Erythroblast (primary cell): ENCODE data around the gene PXN.

Source experiments
- DNase-seq, 2 experiments: peaks; one replicate each; lab custom pipeline; 2025; lab: John Stamatoyannopoulos, UW
- GATA1 ChIP-seq: IDR thresholded peaks from 2 replicates; pipeline ENCODE4 v1.6.1; 2011; ENCODE audit warnings: low read depth, mild to moderate bottlenecking, control low read depth, low read length, moderate library complexity
- POLR2A ChIP-seq: IDR thresholded peaks from 2 replicates; pipeline ENCODE4 v1.6.1; 2011; ENCODE audit warnings: mild to moderate bottlenecking, low read length

PXN gene

DNA sequence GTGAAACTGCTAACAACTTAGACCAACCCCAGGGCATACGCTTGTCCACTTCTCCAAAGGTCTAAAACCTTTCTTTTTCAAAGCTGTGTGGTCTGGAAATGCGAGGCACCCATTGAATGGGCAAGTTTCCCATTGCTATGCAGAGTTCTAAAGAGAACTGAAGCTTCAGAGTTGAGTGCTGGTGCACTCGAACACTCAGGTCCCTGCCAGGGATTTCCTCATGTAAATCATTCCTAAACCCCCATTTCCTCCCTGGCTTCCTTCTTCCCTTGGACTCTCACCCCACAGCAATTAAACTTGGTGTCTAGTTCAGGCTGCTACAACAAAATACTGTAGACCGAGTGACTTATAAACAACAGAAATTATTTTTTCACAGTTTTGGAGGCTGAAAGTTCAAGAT lies 2.2 kb upstream of the PXN start:
- DNase-seq = no peak
- no peak for TF ChIP-seq POLR2A

DNA sequence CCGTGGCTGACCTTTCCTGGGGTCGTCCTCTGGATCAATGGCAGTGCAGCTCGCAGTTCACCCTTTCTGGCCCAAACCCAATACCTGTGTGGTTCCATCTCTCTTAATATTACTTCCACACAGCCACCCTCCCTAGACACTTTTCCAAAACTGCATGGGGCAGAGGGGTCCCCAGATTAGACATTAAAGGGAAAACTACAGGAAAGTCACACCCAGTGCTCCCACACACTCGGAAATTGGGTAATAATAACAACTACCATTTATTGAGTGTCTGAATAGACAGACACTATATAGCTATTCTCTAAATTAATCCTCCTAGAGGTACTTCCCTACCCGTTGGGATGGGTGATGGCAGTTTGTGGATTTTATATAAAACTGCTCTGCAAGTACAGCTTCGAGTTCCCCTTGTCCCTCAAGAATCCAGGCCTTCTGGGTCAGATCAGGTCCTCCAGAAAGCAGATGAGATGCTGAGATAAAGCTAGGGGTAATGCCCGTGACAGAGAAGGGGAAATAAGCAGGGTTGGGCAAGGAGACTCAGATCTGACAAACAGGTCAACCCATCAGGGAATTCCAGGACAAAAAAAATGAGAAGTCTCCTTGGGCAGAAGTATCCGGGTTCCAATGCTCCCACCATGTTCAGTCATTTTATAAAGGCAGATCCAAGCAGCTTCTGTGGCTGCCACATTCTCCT lies 795 bp upstream of the PXN start:
- peak; percentile 24 to 31 for DNase-seq
- no peak for TF ChIP-seq POLR2A
- TF ChIP-seq GATA1 = no peak

DNA sequence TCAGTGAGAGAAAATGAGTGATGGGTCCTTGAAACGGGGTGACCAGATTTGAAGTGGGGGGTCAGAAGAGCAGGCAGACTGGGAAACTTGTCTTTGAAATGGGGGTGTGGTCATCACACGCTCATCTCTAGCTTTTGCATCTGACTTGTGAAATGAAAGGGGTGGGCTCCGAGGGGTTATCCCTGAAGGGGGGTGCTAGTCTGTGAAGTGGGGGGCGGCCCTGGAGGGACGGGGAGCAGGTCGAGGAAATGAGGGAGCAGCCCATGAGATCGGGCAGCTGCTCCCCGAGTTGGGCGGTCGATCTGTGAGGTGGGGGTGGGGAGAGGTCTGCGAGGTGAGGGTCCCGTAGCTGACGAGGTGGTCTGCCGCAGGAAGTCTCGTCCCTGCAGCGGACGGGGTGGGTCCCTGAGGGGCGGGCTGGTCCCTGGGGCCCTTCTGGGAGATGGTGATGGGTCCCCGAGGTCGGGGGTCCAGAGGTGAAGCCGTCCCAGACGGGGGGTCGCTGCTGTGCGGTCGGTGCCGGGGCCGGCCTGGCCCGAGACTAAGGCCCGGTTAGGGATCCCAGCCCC lies 542 bp downstream of the PXN start:
- peak in 1 of 2 experiments; percentile 33 for DNase-seq
- TF ChIP-seq POLR2A (no peak), GATA1 (no peak)

DNA sequence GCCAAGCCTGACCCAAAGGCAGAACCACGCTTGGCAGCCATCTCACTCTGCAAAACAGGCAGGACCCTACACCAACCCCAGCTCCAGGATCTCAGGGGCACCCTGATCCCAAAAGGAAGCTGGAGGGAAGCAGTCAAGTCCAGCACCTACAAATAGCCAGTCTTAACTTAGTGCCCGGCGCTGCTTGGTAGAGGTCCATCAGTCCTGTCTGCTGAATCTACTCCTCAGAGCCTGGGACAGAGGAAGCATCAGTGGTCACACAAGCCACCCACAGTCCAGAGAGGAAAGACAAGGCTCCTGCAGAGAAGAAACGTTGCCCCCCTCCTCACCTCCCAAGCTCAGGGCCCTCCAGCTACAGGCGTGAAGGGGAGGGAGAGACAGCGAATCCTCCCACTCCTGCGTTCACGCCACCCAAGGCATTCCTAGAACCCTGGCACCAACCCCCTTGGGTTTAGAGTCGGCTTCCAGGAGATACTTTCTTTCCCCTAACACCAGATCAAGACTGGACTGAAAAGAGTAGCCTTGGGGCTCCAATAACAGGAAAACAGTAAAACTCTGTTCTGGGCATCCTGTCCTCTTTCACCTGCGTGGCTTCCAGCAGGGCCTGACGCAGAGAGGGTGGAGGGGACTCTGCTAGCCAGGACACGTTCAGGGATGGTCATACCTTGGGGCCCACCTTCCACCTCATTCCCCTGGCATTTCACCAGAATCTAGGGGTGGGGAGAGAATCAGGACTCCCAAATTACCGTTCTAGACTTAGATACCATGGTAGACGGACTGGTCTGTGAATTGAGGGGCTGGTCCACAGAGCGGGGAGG lies 1.2 kb downstream of the PXN start:
- TF ChIP-seq GATA1 (no peak), POLR2A (no peak)
- DNase-seq = peak in 1 of 2 experiments; percentile 30

DNA sequence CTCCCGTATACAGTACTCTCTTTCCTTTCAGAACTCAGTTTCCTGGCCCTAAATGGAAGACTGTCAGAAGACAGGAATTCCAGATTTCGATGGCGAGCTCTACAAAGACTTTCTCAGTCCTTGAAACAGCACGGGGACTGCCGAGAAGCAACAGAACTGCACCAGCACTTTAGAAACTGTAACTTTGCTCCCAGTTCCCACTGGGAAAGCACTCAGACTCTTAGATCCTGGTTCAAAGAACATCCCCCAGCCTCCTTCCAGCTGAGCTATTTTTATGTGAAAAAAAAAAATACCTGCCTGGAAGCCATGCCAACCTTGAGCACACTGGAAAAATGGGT lies 1.8 kb downstream of the PXN start:
- DNase-seq = no peak
- TF ChIP-seq GATA1 (no peak), POLR2A (no peak)

DNA sequence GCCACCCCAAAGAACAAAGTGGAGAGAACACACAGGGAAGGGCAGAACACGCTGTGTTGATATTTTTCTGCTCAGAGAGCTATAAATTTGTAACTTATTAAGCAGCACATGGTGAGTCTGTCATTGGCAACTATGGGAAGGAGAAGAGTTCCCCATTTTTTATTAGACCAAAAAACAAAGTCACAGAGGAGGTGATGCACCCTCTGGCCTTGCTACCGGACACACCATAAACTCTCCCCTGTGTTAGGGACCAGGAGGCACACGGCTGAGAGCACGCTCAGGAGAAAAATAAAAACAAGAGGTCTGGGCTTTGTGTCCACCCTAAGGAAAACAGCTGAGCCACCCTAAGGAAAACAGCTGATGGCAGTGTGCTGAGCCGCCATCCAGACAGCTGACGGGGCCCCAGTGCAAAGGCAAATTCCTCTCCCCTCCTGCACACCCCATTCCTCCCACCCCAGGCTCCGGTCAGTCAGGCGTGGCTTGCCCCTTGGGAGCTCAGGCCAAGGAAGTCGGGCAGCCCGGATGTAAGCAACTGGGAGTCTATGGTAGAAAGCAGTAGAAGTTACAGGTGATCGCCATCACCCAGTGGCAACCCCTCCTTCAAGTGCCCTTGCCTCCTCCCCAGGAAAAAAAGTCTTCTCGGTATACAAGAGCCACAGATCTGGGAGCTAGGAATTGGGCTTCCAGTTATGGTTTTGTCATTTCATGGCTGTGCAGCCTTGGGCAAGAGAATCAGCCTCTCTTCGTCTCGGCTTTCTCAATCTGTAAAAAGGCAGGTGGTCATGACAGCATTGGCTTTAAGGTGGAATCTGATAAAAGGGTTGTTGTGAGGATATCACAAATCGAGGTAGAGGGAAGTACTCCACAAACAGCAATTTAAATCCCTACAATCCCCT lies 2.4 kb downstream of the PXN start:
- TF ChIP-seq POLR2A (no peak), GATA1 (no peak)
- no peak for DNase-seq

DNA sequence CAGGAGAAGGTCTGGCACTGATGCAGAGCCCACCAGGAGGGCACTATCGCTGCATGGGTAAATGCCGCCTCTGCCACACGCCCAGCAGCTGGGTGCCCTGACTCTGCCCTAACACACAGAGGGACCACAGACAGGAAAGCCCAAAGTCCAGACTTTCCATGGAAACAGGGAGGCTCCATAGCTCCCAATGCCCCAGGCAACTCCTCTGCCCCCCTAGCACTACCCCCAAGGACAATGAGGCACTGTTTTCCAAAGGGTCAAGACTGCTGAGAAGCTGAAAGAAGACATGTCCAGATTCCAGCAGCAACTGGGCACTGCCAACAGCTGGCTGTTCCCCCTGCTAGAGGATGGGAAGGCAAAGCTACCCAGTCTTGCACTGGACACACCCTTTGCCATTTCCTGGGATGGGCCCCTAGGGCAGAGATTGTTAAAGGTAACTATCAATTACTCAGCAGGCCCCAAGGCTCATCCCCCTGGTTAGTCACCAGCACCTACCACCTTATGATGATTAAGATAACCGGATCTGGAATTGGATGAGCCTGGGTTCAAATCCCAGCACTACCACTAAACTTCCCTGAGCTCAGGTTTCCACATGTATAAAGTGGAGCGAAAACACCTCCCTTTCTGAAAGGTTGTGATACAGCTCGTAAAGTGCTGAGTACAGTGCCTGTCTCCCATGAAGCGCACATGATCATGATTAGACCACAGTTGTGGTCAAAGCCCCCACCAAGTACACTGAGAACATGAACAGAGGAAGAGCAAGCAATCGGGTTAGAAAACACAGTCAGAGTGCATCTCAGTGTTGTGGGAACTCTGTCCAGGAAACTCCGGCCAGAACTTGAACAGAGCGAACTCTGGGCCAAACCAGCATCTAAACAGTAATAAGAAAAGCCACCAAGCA lies 3.3 kb downstream of the PXN start:
- no peak for DNase-seq
- TF ChIP-seq POLR2A (no peak), GATA1 (no peak)

DNA sequence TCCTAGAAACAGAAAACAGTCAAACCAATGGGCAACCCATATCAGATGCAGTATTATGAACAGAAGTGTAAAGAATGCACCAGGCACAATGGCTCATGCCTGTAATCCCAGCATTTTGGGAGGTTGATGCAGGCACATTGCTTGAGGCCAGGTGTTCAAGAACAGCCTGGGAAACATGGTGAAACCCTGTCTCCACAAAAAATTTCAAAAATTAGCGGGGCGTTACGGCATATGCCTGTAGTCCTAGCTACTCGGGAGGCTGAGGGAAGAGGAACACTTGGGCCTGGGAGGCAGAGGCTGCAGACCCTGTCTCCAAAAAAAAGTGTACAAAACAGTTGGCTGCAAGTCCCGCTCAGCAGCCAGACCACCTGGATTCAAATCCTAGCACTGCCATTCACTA lies 4.9 kb downstream of the PXN start:
- no peak for DNase-seq
- TF ChIP-seq POLR2A (no peak), GATA1 (no peak)

DNA sequence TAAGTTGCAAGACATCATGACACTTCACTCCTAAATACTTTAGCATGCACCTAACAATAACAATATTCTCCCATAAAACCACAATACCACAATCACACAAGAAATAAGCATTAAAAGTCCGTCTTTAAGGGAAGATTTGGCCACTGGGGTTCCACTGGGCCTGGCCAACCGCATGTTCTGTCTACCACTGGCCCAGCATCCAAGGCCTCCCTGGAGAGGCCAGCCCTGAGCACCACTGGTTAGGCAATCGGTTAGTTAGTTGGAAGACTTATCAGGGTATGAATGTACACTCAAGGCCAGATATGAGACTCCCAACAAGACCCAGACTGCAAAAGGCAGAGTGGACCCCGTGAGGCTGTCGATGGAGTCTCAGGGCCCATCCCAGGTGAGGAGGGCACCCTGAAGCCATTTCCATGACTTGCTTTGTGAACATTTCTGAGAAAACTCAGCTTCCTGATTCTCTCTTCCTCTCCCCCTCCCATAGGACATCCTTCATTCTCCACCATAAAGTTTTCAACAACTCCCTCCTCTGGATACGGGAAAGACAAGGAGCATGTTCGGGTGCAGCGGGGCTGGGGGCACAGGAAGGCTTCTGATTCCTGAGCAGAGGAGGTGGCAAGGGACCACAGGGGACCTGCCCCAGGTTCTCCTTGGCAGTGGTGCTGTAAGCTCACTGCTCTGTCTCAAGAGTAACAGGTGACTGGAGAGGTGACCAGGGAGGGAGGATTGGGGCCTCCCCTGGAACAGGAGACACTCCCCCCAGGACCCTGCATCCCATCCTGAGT lies 5.9 kb downstream of the PXN start:
- no peak for DNase-seq
- TF ChIP-seq GATA1 (no peak), POLR2A (no peak)

DNA sequence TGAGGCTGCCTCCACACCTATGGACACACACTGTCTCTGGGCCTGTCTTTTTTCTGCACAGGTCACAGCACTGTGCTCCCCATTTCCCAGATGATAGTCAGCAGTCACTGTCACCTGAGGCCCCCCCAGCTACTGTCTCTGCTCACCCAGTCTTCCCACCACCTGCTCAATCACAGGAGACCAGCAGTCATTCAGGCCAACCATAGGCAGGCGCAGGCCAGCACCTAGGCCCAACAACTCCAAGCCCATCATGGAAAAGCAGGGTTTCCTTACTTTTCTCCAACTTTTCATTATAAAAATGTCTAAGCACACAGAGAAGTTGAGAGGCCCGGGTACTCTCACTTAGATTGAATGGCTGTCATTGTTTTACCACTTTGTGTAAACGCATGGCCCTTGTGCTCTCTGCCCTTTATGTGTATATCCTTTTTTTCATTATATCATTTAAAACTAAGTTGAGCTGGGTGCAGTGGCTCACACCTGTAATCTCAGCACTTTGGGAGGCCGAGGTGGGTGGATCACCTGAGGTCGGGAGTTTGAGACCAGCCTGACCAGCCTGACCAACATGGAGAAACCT lies 7.1 kb downstream of the PXN start:
- no peak for DNase-seq
- TF ChIP-seq GATA1 = no peak
- TF ChIP-seq POLR2A = no peak

DNA sequence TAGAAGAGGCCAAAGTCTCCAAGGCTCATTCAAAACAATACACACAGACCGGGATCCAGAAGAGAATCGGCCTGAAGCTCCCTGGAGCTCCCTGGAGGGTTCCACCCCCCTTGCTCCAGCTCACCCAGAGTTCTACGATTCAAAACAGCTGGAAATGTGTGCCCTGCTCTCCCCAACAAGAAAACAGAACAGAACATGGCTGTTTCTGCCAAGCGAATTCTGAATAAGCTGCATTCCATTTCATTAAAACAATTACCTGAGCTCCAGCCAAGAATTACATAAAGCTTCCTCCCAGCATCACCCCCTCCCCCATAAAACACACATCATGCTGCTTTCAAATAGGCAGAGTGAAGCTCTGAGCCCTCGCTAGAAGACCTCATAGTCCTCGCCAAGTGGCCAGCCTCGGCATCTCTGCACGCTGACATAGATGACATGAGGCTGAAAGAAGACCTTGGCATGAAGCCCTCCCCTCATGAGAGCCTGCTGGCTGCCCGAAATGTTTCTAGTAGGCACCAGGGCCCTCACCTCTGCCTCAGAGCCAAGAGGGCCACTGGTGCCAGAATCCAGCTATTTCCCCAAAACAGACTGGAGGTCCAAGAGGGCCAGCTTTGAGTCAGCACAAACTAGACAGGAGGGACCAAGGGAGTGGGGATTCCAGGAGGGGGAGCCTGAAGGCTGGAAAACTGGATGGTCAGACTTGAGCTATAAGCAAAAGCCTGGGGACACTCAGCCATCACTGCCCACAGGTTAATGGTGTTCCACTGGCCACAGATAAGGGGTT lies 8.3 kb downstream of the PXN start:
- no peak for TF ChIP-seq POLR2A
- no peak for TF ChIP-seq GATA1
- no peak for DNase-seq

DNA sequence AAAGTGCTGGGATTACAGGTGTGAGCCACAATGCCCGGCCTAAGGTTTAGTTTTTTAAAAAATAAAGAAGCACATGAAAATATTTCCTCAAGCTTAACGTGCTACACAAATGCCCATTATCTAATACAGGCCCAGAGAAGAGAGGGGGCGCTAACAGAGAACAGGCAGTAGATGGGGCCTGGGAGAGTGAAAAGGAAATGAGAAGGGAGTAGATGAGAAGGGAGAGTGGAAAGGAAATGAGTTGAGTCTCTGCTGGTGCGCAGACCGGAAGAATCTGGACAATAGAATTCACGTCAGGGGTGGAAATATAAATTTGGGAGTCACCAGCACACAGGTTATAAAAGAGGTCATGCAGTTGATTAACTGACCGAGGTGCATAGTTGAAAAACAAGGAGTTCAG lies 10.7 kb downstream of the PXN start:
- DNase-seq = no peak
- TF ChIP-seq POLR2A (no peak), GATA1 (no peak)

DNA sequence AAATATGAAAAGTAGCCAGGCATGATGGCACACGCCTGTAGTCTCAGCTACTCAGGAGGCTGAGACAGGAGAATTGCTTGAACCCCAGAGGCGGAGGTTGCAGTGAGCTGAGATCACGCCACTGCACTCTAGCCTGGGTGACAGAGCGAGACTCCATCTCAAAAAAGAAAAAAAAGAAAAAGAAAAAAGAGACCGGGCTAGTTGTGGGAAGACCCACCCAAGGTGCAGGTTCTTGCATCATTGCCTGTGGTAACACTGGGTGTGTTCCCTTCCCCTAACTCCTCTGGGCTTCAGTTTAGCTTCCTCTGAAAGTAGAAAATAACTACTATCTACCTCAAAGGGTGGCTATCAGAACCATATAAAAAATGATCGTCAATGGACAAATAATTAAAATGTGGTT lies 12.2 kb downstream of the PXN start:
- DNase-seq = peak in 1 of 2 experiments; percentile 21
